SKM-1 (cell line): ENCODE data around the gene SPNS3.

Experiments used
- DNase-seq: peaks from one replicate; lab custom pipeline; 2025; ENCODE audit not compliant: unreplicated experiment; lab: John Stamatoyannopoulos, UW

Gene SPNS3

DNA sequence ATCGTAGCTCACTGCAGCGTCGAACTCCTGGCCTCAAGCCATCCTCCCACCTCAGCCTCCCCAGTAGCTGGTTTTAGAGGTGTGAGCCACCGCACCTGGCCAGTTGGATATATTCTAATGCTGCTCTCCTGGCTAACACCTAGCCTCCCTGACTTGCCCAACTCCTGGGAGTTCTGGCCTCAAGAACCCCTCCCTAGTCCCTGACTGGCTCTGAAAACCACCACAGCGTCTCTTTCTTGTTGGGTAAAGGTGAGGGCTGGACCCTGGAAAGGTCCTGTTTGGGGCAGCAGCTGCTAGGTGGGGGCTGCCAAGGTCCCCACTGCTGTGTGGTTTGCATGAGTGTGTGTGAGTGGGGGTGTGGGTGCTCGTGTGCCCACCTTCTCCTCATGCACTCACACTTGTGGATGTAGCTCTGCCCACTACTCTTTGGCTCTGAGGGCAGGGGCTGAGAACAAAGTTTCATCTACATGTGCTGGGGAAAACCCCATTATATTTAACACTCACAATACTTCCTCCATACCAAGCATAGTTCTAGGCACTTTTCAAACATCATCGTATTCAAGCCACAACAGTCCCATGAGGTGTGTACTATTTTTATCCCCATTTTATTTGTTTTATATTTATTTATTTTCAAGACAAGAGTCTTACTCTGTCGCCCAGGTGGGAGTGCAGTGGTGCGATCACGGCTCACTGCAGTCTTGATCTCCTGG lies 7.1 kb upstream of the SPNS3 start:
- no peak for DNase-seq

DNA sequence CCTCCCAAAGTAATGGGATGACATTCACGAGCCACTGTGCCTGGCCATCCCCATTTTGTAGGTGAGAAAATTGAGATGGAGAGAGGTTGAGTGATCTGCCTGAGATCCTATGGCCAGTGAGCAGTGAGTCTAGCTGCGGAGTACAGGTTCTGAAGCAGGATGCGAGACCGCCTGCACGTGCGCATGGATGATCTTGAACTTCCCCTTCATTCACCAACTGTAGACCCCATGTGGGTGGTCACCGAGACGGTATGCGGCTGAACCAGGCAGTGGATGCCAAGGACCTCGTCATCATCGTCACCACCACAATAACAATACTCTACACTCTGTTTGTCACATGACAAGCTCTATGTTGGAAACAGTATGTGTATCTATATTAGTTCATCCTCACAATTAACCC lies 6.2 kb upstream of the SPNS3 start:
- DNase-seq: no peak

DNA sequence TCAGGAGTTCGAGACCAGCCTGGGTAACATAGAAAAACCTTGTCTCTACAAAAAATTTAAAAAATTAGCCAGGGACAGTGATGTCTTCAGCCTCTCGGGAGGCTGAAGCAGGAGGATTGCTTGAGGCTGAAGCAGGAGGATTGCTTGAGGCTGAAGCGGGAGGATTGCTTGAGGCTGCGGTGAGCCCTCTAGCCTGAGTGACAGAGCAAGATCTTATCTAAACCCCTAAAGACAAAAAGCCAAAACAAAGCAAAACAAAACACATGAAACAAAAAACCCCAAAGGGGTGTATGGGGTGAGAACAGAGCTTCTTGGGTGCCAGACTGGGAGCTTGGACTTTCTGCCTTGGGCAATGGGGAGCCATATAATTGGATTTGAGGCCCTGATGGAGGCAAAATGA lies 2.6 kb downstream of the SPNS3 start:
- DNase-seq: no peak

DNA sequence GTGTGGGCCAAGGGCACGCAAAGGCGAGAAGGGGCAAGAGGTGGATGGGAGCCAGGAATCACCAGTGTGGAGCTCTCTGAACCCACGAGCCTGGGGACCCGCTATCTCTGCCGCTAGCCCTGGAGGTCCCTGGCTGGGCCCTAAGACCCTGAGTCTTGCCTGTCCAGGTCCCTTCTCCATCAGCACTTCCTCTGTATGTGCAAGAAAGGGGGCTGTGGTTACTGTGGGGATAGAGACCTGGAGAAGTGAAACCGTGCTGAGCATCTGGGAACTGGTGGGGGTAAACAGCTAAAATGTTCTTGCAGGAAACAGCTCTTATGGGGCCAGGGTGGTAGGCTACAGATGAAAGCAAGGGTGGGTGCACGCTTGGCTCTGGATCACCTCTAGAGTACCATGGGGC lies 3.1 kb downstream of the SPNS3 start:
- DNase-seq: peak; percentile 8

DNA sequence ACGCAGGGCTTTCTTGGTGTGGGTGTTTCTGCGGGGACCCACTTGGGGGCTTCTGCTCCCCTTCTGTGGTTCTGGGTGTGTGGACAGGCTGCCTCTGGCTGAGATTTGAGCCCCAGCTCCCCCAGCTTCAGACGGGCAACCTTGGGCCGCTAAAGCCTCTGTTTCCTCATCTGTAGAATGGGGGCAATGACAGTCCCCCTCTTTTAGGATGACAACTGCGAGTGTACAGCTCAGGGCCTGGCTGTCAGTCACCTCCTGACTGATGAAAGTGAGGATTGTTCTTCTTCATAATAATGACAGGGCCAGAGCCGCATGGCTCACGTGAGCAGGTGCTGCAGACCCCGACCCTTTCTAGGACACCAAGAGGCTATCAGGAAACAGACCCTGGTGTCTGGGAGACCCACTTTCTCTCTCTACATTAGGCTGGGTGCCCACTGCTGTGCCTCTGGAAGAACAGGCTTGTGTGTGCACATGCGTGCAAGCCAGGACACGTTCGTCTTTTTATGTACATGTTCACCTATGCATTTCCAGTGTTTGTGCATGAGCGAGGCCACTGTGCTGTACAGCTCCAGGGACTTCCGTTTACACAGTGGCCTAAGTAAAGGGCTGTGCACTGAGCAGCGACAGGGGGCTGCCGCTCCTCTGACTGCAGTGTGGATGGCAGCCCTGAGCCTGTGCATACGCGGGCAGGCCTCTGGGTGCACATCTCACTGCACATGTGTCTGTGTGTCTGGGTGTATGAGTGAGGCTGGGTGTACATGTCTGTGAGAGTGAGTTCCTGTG lies 4.6 kb downstream of the SPNS3 start:
- no peak for DNase-seq

DNA sequence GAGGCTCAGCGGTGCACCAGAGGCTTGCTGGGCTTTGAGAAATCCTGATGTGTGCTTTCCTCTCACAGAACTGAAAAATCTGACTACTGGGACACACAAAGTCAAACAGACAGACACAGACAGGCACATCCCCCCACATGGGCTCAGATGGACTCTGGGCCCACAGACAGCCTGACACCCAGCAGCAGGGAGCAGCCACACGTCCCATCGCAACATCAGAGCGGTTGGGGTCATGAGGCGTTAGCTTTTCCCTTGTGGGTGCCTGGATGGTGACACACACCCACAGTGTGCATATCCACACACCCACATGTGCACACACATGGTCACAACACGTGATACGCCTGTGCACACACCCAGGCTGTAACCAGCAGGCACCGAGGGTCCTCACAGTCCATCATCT lies 6.3 kb downstream of the SPNS3 start:
- DNase-seq: no peak

DNA sequence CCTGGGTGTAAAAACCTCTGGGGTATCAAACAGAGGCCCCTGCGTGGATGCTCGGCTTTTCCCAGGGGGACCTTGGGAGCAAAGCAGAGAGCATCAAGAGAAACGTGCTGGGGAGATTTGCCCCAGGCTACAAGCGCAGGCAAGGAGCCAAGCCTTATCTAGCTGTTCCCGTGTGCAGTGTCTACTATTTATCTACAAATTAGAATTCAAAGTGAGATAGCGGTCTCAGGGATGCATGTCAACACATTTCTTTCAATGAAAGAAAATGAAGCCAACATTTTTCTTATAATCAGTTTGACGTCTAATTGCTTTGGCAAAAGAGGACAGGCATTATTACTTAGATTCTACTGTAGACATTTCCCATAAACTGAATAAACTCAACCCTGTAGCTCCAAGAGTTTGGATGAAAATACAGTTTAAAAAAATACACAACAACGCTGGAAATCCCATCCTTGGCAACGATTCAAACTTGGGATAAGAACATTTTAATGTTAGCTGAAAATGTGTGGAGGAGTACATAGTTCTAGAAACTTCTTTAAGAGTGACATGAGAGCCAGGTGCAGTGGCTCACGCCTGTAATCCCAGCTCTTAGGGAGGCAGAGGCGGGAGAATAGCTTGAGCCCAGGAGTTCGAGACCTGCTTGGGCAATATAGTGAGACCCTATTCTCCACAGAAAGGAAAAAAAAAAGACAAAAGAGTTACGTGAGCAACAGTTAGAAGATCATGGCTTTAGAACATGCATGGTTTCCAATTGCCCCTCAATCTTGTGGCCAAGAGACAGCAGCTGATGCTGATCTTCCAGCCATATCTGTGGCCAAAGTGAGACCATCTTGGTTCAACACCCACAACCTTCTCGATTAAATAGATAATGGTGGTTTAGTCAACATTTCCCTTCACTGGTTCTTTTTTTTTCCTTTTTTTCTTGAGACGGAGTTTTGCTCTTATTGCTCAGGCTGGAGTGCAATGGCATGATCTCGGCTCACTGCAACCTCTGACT lies 7.2 kb downstream of the SPNS3 start:
- no peak for DNase-seq

DNA sequence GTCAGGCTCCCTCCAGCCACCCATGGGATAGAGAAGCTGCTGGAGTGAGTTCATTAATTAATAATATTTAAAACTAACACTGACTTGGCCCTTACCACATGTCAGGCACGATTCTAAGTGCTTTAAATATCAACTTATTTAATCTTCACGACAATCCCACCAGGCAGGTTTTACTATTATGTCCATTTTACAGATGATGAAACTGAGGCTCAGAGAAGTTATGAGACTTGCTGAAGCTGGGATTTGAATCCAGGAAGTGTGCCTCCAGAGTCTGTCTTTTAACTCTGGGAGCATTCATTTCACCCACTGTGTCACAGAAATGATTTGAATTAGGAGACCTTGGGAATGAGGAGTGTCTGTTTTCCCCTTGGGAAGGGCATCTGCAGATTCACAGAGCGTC lies 8.8 kb downstream of the SPNS3 start:
- DNase-seq: no peak

DNA sequence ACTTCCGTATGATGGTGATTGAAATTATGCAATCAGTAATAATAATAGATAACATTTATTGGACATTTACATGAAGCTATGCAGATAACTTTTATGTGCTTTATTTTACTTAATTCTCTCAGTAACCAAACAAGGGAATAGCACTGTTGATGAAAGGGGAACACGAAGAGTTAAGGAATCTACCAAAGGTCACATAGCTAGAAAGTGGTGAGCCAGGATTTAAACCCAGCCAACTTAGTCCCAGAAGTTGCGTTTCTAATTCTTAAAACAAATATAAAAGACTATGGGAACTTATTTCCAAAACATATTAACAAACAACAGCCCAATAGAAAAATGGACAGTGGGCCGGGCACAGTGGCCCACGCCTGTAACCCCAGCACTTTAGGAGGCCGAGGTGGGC lies 9.7 kb downstream of the SPNS3 start:
- no peak for DNase-seq

DNA sequence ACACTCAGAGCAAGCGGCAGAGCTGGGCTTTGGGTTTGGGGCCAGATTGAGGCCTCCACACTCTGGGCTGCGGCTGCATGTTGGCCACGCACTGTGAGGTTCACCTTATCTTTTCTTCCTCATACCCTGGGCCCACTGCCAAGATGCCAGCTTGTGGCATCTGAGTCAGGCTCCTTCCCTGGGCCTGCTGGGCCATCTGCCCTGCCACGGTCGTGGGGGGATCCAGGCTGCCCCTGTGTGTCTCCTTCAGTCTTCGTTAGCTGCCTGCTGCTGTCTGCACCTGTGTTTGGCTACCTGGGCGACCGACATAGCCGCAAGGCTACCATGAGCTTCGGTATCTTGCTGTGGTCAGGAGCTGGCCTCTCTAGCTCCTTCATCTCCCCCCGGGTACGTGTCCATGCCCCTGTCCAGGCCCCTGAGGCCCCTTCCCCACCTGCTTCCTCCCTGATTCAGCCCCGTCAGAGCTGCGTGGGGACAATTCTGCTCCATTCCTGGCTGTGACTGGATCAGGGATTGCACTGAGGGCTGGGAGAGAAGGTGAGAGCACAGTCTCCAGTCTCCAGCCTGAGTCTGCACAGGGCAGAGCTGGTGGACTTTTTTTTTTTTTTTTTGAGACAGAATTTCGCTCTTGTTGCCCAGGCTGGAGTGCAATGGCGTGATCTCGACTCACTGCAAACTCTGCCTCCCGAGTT lies 11.2 kb downstream of the SPNS3 start:
- DNase-seq: no peak

DNA sequence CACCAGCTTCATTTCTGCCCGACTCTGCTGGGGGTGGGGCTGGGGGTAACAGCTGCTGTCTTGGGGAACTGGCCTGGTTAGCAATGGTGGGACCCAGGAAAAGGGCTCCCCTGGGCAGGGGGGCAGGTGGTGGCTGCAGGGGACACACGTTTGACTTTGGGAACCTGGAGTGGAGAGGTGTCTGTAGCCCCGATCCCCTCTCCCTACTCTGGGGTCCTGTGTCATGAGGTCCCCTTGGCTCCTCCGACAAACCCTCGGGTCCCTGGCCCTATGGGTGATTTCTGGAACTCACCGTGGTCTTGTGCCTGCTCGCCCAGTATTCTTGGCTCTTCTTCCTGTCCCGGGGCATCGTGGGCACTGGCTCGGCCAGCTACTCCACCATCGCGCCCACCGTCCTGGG lies 12.0 kb downstream of the SPNS3 start:
- DNase-seq: no peak

DNA sequence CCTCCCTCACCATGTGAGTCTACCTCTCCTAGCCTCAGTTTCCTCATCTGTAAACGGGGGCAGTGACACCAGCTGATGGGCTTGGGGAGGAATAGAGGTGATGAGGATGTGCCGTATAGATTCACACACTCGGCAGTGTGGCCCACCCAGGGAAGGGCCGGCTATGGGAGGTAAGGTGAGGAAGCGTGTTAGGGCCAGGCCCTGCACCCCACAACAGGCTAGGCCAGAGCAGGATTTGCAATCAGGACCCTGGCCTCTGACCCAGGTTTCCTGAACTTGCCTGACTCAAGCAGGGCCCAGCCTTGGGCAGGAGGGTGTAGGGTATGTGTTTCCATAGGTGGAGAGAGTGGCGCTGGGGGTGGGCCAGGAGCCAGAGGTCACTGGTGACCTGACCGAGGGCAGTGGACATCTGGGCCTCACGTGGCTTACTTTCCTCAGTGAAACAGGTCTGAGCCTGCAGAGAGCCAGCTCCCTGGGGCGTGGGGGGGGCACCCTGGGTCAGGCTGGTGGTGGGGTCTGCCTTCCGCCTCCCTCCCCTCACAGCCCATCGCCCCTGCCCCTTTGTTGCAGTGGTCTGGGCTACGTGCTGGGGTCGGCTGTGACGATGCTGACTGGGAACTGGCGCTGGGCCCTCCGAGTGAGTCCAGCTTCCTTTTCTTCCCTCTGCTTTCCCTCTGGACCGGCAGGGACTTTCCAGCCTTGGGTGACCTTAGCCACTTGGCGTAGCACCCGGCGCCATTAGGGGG lies 12.8 kb downstream of the SPNS3 start:
- no peak for DNase-seq

DNA sequence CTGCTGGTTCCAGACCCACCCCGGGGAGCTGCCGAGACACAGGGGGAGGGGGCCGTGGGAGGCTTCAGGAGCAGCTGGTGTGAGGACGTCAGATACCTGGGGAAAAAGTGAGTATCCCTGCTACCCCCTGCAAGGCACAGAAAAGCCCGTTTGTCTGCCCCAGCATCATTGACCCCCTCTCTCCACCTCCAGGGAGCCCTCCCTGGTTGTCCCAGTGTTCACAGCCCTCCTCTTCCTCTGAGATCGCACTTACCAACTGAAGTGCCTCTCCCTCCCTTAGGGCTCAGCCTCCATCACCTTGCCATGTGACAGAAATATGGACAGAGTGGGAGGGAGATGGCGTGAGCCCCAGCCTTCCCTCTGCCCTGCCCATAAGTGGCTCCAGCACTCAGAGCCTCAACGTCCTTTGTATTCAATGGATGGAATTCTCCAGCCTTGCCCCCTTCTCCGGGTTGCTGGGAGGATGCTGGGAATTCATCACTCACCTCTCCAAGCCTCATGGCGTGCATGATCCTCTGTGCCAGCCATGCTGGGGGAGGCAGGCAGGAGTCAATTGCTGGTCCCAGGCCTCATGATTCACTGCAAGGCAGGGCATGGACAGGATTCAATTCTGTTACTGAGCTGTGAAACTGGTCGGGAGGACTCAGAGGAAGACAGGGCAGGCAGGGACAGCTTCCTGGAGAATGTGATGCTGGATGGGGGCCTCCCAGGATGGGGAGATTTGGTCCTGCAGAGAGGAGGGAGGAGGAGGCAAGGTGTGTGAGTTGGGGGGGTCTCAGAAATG lies 14.6 kb downstream of the SPNS3 start:
- no peak for DNase-seq

DNA sequence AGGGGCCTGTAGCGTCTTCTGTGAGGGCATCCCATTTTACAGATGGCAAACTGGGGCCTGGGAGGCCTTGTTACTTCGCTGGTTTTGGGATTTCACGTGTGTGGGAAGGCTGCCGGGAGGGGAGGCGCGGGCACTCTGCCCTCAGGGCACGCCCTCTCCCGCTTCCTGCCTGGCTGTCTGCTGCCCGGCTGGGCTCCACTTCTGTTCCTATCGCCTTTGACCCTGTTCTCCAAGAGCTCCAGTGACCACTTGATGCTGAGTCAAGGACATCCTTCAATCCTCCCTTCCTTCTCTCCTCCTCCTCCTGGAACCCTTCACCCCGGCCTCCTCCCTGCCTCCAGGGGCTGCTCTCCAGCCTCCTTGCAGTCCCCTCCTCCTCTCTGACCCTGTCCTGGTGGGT lies 16.0 kb downstream of the SPNS3 start:
- DNase-seq: no peak

DNA sequence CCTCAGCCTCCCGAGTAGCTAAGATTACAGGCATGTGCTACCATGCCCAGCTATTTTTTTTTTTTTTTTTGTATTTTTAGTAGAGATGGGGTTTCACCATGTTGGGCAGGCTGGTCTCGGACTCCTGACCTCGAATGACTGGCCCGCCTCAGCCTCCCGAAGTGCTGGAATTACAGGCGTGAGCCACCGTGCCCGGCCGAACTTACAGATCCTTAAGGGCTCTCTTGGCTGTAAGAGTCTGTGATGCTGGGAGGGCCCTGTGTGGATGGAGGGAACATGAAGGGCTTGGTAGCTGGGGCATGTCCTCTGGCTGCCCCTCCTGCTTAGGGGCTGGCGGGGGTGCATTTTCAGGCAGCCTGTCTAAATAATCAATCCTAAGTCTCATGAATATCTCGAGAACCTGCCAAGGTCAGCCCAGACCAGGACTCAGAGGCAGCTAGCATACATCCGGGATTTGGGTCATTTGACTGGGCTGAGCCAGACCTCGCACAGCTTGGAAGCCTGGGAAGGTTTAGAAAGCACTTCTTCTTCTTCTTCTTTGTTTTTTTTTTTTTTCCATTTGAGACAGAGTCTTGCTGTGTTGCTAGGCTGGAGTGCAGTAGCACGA lies 17.1 kb downstream of the SPNS3 start:
- no peak for DNase-seq

DNA sequence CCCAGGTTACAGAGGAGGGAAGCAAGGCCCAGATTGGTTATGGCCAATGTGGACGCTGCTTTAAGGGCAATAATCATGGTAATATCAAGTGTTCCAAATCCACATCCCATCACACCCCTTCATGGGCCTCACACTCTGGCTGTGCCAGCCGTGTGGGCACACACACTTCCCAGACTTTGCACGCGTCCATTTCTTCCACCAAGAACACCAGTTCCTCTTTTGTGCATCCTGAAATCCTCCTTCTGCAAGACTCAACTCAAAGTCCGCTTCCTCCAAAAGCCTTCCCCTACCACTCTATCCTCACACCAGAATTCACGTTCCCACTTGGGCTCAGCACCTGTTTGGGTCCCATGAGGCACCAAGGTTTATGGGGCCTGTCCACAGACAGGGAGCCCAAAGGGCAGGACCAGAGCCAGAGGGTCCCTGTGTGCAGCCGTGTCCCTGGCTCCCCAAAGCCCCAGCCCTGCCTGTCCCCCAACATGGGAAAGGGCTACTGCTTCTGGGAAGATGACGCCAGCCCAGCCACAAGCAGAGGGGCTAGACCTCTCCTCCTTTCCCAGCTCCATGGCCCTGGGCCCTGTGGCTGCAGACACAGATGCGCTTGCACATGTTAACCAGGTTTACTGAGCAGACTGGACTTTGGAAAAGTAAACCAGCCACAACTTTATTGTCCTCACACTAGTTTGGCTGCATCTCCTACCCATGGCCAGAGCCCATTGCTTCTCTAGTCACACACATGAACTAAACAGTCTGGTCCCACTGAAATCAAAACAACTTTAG lies 20.3 kb downstream of the SPNS3 start:
- DNase-seq: no peak

DNA sequence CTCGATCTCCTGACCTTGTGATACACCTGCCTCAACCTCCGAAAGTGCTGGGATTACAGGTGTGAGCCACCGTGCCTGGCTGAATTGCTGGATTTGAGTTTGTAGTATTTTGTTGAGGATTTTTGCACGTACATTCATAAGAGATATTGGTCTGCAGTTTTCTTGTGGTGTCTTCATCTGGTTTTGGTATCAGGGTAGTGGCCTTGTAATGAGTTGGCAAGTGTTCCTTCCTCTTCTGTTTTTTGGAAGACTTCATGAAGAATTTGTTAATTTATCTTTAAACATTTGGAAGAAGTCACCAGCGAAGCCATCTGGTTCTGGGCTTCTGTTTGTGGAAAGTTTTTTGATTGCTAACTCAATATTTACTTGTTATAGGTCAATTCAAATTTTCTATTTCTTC lies 26.9 kb downstream of the SPNS3 start:
- DNase-seq: no peak

DNA sequence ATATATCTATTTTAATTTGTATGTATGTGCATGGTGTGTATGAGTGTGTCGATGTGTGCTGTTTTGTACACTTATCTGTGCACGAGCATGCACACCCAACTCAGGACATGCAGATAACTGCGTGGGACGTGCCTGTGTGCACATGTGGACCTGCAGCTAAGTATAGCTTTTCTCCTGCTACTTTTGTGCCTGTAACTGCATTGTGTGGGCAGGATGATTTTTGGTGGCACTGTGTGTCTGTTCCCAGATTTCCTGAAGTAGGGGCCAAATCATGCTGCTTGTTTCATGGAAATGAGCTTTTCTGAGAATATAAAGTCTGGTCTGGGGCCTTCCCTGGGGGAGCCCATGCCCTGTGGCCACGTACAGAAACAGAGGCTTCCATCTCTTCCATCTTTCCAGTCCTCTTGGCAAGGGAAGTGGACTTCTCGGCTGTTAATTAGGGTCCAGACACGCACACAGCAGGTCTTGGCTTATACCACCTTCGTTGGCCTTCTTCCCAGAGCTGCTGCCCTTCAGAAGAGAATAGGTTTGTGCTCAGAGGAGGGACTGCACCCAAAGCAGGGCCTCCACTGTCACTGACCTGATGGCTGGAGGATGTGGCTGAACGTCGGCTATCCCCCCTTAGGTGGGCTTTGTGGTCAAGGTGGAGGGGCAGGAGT lies 30.2 kb downstream of the SPNS3 start:
- DNase-seq: no peak
